Fibroblast of pulmonary artery (primary cell): ENCODE data around the gene KPNA4.

Experiments used
- DNase-seq: peaks from one replicate; pipeline ENCODE4 v3.0.0-alpha.2; 2010; ENCODE audit warnings: low read depth
- H3K4me3 ChIP-seq: replicated peaks from 2 replicates; pipeline ENCODE4 v1.5.1; 2011; ENCODE audit warnings: low read depth, mild to moderate bottlenecking, control low read depth, low read length, moderate library complexity
- CTCF ChIP-seq: IDR thresholded peaks from 2 replicates; pipeline ENCODE4 v1.5.1; 2011; ENCODE audit warnings: mild to moderate bottlenecking, control low read depth, low read length, inconsistent platforms; ENCODE audit errors: missing control alignments

The KPNA4 gene, protein sequence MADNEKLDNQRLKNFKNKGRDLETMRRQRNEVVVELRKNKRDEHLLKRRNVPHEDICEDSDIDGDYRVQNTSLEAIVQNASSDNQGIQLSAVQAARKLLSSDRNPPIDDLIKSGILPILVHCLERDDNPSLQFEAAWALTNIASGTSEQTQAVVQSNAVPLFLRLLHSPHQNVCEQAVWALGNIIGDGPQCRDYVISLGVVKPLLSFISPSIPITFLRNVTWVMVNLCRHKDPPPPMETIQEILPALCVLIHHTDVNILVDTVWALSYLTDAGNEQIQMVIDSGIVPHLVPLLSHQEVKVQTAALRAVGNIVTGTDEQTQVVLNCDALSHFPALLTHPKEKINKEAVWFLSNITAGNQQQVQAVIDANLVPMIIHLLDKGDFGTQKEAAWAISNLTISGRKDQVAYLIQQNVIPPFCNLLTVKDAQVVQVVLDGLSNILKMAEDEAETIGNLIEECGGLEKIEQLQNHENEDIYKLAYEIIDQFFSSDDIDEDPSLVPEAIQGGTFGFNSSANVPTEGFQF

GRCh38 chr3:160565442-160566403 is at the start of gene KPNA4:
Gene KPNA4, minus strand, starts transcription at chr3:160565571. Its CDS starts 289 bp downstream, at chr3:160565282.
- no peak for TF ChIP-seq CTCF
- DNase-seq = peak; percentile 97
- peak within 1 kb of the TSS; percentile 89 for H3K4me3 ChIP-seq

DNA sequence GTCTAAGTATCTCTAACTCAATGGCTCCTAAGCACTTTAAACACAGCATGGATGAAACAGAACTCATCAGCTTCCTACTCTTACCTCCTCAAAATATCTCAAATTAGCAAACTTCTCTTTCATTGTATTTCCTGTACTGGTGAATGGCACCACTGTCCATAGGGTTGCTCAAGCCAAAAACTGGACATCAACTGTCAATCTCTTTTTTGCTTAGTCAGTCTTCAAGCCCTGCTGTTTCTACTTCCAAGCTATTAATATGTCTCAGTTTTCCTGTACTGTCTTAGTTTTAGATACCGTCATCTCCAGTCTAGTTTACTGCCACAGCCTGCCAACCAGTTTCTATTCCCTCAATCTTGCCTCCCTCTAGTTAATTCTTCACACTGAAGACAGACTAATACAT is 48.3 kb upstream of the KPNA4 start:
- no peak overlapping the region for H3K4me3 ChIP-seq
- TF ChIP-seq CTCF = no peak
- no peak for DNase-seq

GRCh38 chr3:160612386-160613075 is 47.2 kb upstream of the KPNA4 start:
- DNase-seq = no peak
- H3K4me3 ChIP-seq = no peak overlapping the region
- no peak for TF ChIP-seq CTCF

- no peak for TF ChIP-seq CTCF
- no peak overlapping the region for H3K4me3 ChIP-seq
- no peak for DNase-seq
These were observed 45.8 kb upstream of the KPNA4 start for GRCh38 chr3:160611141-160611540.

DNA sequence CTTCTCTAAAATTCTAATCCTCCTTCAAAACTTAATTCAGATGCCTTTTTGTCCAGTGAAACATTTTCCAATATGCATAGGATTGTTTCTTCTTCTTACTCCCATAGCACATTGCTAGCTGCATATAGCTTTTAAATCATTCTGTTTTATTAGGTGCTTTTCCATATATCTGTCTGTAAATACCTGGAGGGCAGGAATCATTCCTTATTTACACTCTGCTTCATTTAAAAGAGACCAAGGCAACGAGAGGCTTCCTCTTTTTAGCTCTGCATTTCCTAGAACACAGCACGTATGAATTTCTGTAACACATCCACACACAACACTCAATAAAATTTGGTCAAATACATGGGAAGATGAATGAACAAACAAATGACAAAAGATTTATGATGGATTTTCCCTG is 43.5 kb upstream of the KPNA4 start:
- no peak for TF ChIP-seq CTCF
- no peak overlapping the region for H3K4me3 ChIP-seq
- DNase-seq = no peak

DNA sequence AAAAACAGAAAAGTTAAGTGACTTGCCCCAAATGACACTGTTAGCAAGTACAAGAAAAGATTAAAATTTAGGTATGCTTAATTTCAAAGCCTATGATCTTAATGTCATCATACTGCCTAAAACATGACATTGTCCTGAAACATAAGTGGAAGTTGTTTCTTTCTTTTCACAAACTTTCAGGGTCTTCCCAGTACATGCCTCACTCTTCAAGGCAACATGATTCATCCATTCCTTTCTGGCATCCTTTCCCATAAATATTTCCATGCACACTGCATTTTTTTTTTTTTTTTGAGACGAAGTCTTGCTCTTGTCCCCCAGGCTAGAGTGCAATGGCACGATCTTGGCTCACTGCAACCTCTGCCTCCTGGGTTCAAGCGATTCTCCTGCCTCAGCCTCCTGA is 42.5 kb upstream of the KPNA4 start:
- no peak for TF ChIP-seq CTCF
- no peak for DNase-seq
- no peak overlapping the region for H3K4me3 ChIP-seq
